GM12892 (cell line): ENCODE data around the gene TMEM11.

Experiments used
- POLR2A ChIP-seq: IDR thresholded peaks from 2 replicates; pipeline ENCODE4 v1.6.1; 2011; ENCODE audit warnings: low read depth, low read length, control low read depth
- POLR2AphosphoS5 ChIP-seq: IDR thresholded peaks from 2 replicates; pipeline ENCODE4 v1.6.1; 2011; ENCODE audit warnings: low read depth, low read length, control low read depth
- TAF1 ChIP-seq: IDR thresholded peaks from 2 replicates; pipeline ENCODE4 v1.6.1; 2011; ENCODE audit warnings: low read depth, mild to moderate bottlenecking, control low read depth, low read length, borderline replicate concordance

GRCh38 chr17:21200590-21201297, 13.2 kb downstream of the TMEM11 start:
- no peak for TF ChIP-seq POLR2A
- TF ChIP-seq POLR2AphosphoS5, result no peak
- TF ChIP-seq TAF1, result no peak
